ENCODE results near the gene MGMT. TPM values are rescaled to one million over a fixed set of nuclear protein-coding genes. Genes with fewer than 3 reads are reported as not detected.

Gene MGMT
- total and polyA plus RNA-seq, 2 of the 4 experiments (the other 2 are of a cell fraction) = 11.5 to 17.8 TPM

GRCh38 chr10:129523723-129524316 lies 56.8 kb downstream of the MGMT start:
- H2AK9ac ChIP-seq (replicated peaks; ENCODE audit: low read depth, low read length, poor library complexity) = no peak overlapping the region
- no peak overlapping the region for H3K4me2 ChIP-seq (ENCODE audit: low read depth, low read length)
- no peak overlapping the region for H3K4me3 ChIP-seq (ENCODE audit: insufficient read depth, low read depth, low read length)
- no peak for DNase-seq
- no peak overlapping the region for H3K14ac ChIP-seq (replicated peaks; ENCODE audit: low read depth, low read length)
- no peaks in the 10 kb centered on the region for H4K20me1 ChIP-seq (ENCODE audit: insufficient read depth, low read length)
- no peaks in the 10 kb centered on the region for H3K36me3 ChIP-seq (ENCODE audit: control insufficient read depth, insufficient read depth, low read length)
- ATAC-seq (ENCODE audit: low read depth) = no peak
- ChIA-PET CTCF (no interaction called here), POLR2A (ENCODE audit: unreplicated experiment) (no interaction called here)
- no peak overlapping the region for H3K9ac ChIP-seq (ENCODE audit: low read depth, low read length)
- 100% methylated on average over 2 of the region's 11 CpGs; no CpG with 5 or more reads in 1 of the 2 experiments for WGBS, 2 experiments (ENCODE audit: extremely low coverage in 2 of 2, insufficient read length in 1 of 2)
- H2BK20ac ChIP-seq (ENCODE audit: low read depth, low read length) = no peak overlapping the region
- BruUV-seq (replicated peaks) = no TSS peak
- no peaks in the 10 kb centered on the region for H3K9me1 ChIP-seq (ENCODE audit: insufficient read depth, low read length)
- no peak overlapping the region for H2BK120ac ChIP-seq (ENCODE audit: low read depth, low read length)
- no peak overlapping the region for H3K27ac ChIP-seq (ENCODE audit: insufficient read depth, low read length)
- H2AK5ac ChIP-seq (ENCODE audit: low read depth, low read length) = no peak overlapping the region
- dilution Hi-C loops (cut with HindIII; ENCODE audit: low sequenced_read_pairs, unreplicated experiment) = no loop called here
- H4K91ac ChIP-seq (ENCODE audit: insufficient read depth, low read depth, low read length) = no peak overlapping the region
- H3K9me3 ChIP-seq (ENCODE audit: control insufficient read depth, insufficient read depth, low read length) = 0 out of 2 replicates have a peak, but pooled peaks cover 2% of the 10 kb centered on the region
- TF ChIP-seq CHD1 (IDR thresholded peaks at IDR 0.05; ENCODE audit: low read depth, low read length) (no peak), NFE2L2 (IDR thresholded peaks at IDR 0.05; ENCODE audit: low read depth, low read length) (no peak), POLR2A (IDR thresholded peaks at IDR 0.05; ENCODE audit: low read depth, low read length) (no peak), MAZ (IDR thresholded peaks at IDR 0.05; ENCODE audit: borderline replicate concordance, low read depth, low read length) (no peak), RAD21 (IDR thresholded peaks at IDR 0.05; ENCODE audit: low read length) (no peak), RCOR1 (IDR thresholded peaks at IDR 0.05; ENCODE audit: insufficient replicate concordance, low read length) (no peak), RFX5 (IDR thresholded peaks at IDR 0.05; ENCODE audit: low read depth, low read length) (no peak)
- no peak overlapping the region for H3K56ac ChIP-seq (ENCODE audit: extremely low read depth, insufficient read depth, low read length)
- peaks cover 0 to 11% of the 10 kb centered on the region in 2 experiments; a peak in 1 of 4 replicates for H3K79me1 ChIP-seq (ENCODE audit: low read depth in 1 of 2, low read length in 2 of 2)
- no peaks in the 10 kb centered on the region for H3K27me3 ChIP-seq (ENCODE audit: control insufficient read depth, insufficient read depth, low read length)
- intact Hi-C loops (cut with micrococcal nuclease) = no loop called here
- H2AFZ ChIP-seq (replicated peaks; ENCODE audit: low read length, poor library complexity) = no peak overlapping the region
- no peak overlapping the region for H3K23ac ChIP-seq (ENCODE audit: low read depth, low read length)
- no peak overlapping the region for H3K18ac ChIP-seq (ENCODE audit: low read depth, low read length)
- H2BK5ac ChIP-seq (ENCODE audit: low read depth, low read length, poor library complexity, severe bottlenecking) = no peak overlapping the region
- H3K4ac ChIP-seq (ENCODE audit: low read depth, low read length) = no peak overlapping the region
- in situ Hi-C loops (cut with MboI; ENCODE audit: low sequenced_read_pairs) = no loop called here
- H2BK15ac ChIP-seq (ENCODE audit: low read depth, low read length) = no peak overlapping the region
- H3K4me1 ChIP-seq (ENCODE audit: control insufficient read depth, insufficient read depth, low read length) = peaks cover 2% of the 10 kb centered on the region; the same call in 1 of the 2 replicates
- no peak overlapping the region for H4K8ac ChIP-seq (ENCODE audit: low read depth in 2 of 2, low read length in 2 of 2)
- H4K5ac ChIP-seq (ENCODE audit: low read depth, low read length) = no peak overlapping the region

Measured in IMR-90 (cell line).